Testis (tissue), 3 donors: ENCODE data around the gene GLI3. TPM values are rescaled to one million over a fixed set of nuclear protein-coding genes. Genes with fewer than 3 reads are reported as not detected.

ENCODE experiments used
- DNase-seq: peaks from one replicate; pipeline ENCODE4 v3.0.0-alpha.2; 2019
- H3K27ac ChIP-seq, 2 donors: fragments of 200-600 bp; sonication (generic); one replicate each; pipeline ENCODE4 v1.5.1; 2019
- H3K27me3 ChIP-seq: fragments of 200-600 bp; sonication (generic); one replicate; pipeline ENCODE4 v1.5.1; 2019
- H3K36me3 ChIP-seq: fragments of 200-600 bp; sonication (generic); one replicate; pipeline ENCODE4 v1.5.1; 2017; ENCODE audit warnings: low read depth; ENCODE audit errors: missing control alignments
- H3K4me1 ChIP-seq: fragments of 200-600 bp; sonication (generic); one replicate; pipeline ENCODE4 v1.5.1; 2019
- H3K4me3 ChIP-seq, 2 donors: fragments of 200-600 bp; sonication (generic); one replicate each; pipeline ENCODE4 v1.5.1; 2017 to 2019
- H3K9me3 ChIP-seq: fragments of 200-600 bp; sonication (generic); one replicate; pipeline ENCODE4 v1.5.1; 2017
- POLR2A ChIP-seq: fragments of 450-650 bp; IDR thresholded peaks from one replicate; pipeline ENCODE4 v1.6.1; 2017; ENCODE audit warnings: antibody characterized with exemption, mild to moderate bottlenecking, moderate library complexity
- WGBS, 2 donors: methylation state at CpG; one replicate each; pipeline ENCODE4 v1.1.5; 2018; 5-methylcytosine and 5-hydroxymethylcytosine counted together
- intact Hi-C: fragments of 100-400 bp; cut with DNase I; formaldehyde crosslinking; loops from one replicate; pipeline ENCODE4 v1.15.1; 2023; ENCODE audit warnings: low total_unique reads
- polyA plus RNA-seq: library from polyadenylated mRNA; stranded (reverse); fragments of 350-450 nt; fragmentation: Illumina TruSeq; extraction: RNeasy Lipid Tissue Mini Kit (QIAGEN cat#74804); gene quantifications from one replicate; pipeline ENCODE4 v1.2.3, GENCODE V29; 2014; ENCODE audit warnings: low read depth, low replicate concordance; ENCODE audit not compliant: insufficient read depth
- total RNA-seq, 2 donors: library from RNA; depleted of rRNA; stranded (reverse); fragments of >200 nt; gene quantifications; one replicate each; pipeline ENCODE4 v1.2.3, GENCODE V29; 2016
- TF ChIP-seq, protein P1 (sequence below), 3 experiments: fragments of 450-650 bp in 2 of 3; fragments of 200-600 bp in 1 of 3; sonication (generic) in 1 of 3; IDR thresholded peaks; one replicate each; pipeline ENCODE4 v1.5.1; 2016 to 2019; ENCODE audit warnings: antibody characterized with exemption in 3 of 3, mild to moderate bottlenecking in 2 of 3, moderate library complexity in 1 of 3

The GLI3 gene
- total and polyA plus RNA-seq, 3 donors from 2014 or later, result 3.8 to 7.3 (median 5.0) TPM

DNA sequence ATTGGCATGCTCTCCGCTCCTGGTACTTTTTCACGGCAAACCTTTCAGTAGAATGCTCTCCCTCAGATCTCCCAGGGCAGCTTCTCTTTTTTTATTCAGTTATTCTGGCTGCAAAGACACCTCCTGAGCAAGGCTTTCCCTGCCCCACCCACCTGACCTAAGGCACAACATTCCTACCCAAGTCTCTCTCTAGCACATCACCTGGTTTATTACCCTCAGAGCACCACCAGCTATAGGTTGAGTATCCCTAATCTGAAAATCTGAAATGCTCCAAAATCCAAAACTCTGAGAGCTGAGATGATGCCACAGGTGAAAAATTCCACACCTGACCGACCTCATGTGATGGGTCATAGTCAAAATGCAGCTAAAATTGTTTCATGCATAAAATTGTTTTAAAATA lies 99.6 kb downstream of the GLI3 start:
- DNase-seq, result no peak
- Histone ChIP-seq H3K27me3 (no peaks in the 10 kb centered on the region), H3K27ac (no peak overlapping the region), H3K36me3 (no peaks in the 10 kb centered on the region), H3K9me3 (no peaks in the 10 kb centered on the region), H3K4me3 (no peak overlapping the region), H3K4me1 (no peaks in the 10 kb centered on the region)
- intact Hi-C loops, result no loop called here
- TF ChIP-seq, protein P1, sequence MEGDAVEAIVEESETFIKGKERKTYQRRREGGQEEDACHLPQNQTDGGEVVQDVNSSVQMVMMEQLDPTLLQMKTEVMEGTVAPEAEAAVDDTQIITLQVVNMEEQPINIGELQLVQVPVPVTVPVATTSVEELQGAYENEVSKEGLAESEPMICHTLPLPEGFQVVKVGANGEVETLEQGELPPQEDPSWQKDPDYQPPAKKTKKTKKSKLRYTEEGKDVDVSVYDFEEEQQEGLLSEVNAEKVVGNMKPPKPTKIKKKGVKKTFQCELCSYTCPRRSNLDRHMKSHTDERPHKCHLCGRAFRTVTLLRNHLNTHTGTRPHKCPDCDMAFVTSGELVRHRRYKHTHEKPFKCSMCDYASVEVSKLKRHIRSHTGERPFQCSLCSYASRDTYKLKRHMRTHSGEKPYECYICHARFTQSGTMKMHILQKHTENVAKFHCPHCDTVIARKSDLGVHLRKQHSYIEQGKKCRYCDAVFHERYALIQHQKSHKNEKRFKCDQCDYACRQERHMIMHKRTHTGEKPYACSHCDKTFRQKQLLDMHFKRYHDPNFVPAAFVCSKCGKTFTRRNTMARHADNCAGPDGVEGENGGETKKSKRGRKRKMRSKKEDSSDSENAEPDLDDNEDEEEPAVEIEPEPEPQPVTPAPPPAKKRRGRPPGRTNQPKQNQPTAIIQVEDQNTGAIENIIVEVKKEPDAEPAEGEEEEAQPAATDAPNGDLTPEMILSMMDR (IDR thresholded peaks at IDR 0.05), result no peak
- TF ChIP-seq POLR2A, result no peak
- 87 to 96% methylated on average over 3 of the region's 3 CpGs for WGBS, 2 donors

DNA sequence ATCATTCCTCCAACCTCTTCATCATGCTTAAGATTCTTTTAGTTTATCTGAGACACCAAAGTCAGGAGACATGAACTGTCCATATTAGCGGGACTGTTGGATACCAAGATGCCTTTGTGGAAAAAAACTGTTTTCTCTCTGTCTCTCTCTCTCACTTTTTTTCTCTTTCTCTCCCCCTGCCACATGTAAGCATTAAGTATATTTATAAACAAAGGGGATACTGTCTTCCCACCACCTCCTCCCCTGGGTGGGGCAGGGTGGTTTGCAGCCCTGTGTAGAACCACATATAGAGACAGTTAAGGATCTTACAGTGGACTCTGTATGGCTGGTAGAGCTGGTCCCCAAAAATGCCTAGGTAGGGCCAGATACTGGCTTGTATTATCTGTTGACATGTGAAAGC lies 101.3 kb downstream of the GLI3 start:
- no peak for TF ChIP-seq POLR2A
- TF ChIP-seq, protein P1 (IDR thresholded peaks at IDR 0.05), result no peak
- 78 to 95% methylated on average over 1 of the region's 1 CpG for WGBS, 2 donors
- Histone ChIP-seq H3K4me3 (no peak overlapping the region), H3K4me1 (no peaks in the 10 kb centered on the region), H3K36me3 (no peaks in the 10 kb centered on the region), H3K9me3 (no peaks in the 10 kb centered on the region), H3K27ac (no peak overlapping the region), H3K27me3 (no peaks in the 10 kb centered on the region)
- DNase-seq, result no peak
- intact Hi-C loops, result no loop called here

DNA sequence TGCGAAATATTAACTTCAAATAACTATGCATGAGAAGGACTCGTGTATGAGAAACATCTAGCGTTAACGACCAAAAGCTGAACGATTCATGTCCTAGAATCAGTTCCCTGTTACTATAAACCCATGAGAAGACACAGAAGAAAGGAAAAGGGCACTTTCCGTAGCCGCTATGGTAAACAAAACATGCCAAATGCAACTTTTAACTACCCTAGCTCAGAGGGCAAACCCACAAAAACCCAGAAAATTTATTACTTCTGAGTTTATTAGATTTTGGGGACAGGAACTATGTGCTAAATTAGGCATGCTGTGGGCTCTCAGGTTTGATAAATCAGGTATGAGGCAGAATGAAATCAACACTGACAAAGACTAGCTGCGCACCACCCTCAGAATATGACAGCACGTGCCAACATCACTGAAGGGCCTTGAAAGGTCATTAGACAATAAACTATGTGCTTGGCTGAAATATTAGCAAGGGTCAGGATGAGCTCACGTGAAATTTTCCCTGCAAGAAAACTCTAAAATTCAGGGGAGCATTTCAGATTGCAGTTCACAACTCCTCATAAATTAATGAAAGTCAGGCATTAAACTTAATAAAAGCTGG lies 102.6 kb downstream of the GLI3 start:
- H3K4me1 ChIP-seq, result no peaks in the 10 kb centered on the region
- WGBS, 2 donors, result 86 to 91% methylated on average over 10 of the region's 10 CpGs
- intact Hi-C loops, result no loop called here
- H3K4me3 ChIP-seq, result no peak overlapping the region
- no peaks in the 10 kb centered on the region for H3K27me3 ChIP-seq
- TF ChIP-seq POLR2A, result no peak
- no peaks in the 10 kb centered on the region for H3K9me3 ChIP-seq
- H3K36me3 ChIP-seq, result no peaks in the 10 kb centered on the region
- no peak overlapping the region for H3K27ac ChIP-seq
- no peak for DNase-seq

DNA sequence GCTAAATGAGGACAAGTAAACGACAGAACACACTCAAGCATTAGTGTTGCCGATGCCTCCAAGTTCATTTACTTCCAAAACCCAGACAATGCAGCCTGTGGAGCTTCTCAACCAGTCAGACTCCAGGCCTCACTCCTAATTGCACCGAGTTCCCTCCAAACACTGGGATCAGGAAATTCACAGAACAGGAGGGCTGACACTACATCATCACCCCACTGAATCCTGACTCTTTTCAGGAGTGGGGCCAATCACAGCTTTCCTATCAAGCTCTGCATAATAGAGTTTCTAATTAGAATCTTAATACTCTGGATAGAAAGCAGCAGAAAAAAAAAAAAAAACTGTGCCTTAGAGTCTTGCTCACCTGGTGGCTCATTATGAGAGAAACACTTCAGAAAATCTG lies 103.7 kb downstream of the GLI3 start:
- no peak overlapping the region for H3K27ac ChIP-seq
- intact Hi-C loops, result no loop called here
- 48 to 49% methylated on average over 3 of the region's 3 CpGs for WGBS, 2 donors
- TF ChIP-seq, protein P1 (IDR thresholded peaks at IDR 0.05), result no peak
- TF ChIP-seq POLR2A, result no peak
- no peaks in the 10 kb centered on the region for H3K4me1 ChIP-seq
- H3K4me3 ChIP-seq, result no peak overlapping the region
- H3K9me3 ChIP-seq, result no peaks in the 10 kb centered on the region
- H3K36me3 ChIP-seq, result no peaks in the 10 kb centered on the region
- no peak for DNase-seq
- H3K27me3 ChIP-seq, result no peaks in the 10 kb centered on the region

DNA sequence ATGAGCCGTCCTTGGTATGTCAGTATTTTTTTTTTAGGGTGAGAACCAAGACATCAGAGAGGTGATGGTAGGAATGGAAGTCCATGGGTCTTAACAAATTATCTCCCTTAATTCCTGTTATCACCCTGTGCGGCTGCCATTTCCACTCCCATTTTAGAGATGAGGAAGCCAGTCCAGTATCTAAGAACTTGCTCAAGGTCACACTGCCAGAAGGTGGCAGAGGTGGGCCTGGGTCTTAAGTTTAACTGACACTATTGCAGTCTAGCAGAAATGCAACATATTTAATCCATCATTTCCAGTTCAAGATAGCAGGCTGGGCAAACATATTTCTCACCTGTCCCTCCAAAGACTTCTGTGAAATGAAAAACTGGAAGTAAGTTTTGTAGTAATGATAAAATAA lies 108.3 kb downstream of the GLI3 start:
- intact Hi-C loops, result no loop called here
- TF ChIP-seq, protein P1 (IDR thresholded peaks at IDR 0.05), result no peak
- TF ChIP-seq POLR2A, result no peak
- Histone ChIP-seq H3K4me3 (no peak overlapping the region), H3K9me3 (no peaks in the 10 kb centered on the region), H3K27me3 (no peaks in the 10 kb centered on the region), H3K27ac (no peak overlapping the region), H3K4me1 (no peaks in the 10 kb centered on the region), H3K36me3 (no peaks in the 10 kb centered on the region)
- no peak for DNase-seq
- WGBS, 2 donors, result 71 to 89% methylated on average over 2 of the region's 2 CpGs
